H1 (cell line): ENCODE measurements around the gene ZMYM4. TPM values are rescaled to one million over a fixed set of nuclear protein-coding genes. Genes with fewer than 3 reads are reported as not detected.

ENCODE experiments used
- CTCF ChIA-PET: fragments of 300-600 bp; sonication (Branson Sonifier 250); formaldehyde crosslinking; loops from one replicate; lab custom pipeline; 2021; ENCODE audit not compliant: partially characterized antibody; lab: Charles Lee
- POLR2A ChIA-PET: fragments of 300-600 bp; sonication (Branson Sonifier 250); formaldehyde crosslinking; loops from one replicate; lab custom pipeline; 2021; ENCODE audit warnings: inconsistent platforms; ENCODE audit not compliant: partially characterized antibody; lab: Charles Lee
- DNase-seq, 2 experiments: peaks; one replicate each; pipeline versions ENCODE4 v3.0.0 to v3.0.0-alpha.2; 2010 to 2022; ENCODE audit warnings: low spot score in 2 of 2, low read depth in 1 of 2, mixed read lengths in 1 of 2
- FAIRE-seq: peaks from 2 replicates; lab custom pipeline; 2011; peaks lifted over from hg19 to GRCh38; lab: Jason Lieb, UNC
- H2AFZ ChIP-seq: 2 replicates; pipeline ENCODE4 v1.8.1; 2012; ENCODE audit warnings: low read length, inconsistent platforms
- H2AK5ac ChIP-seq: 2 replicates; pipeline ENCODE4 v1.6.1; 2013; ENCODE audit warnings: low read depth, low read length
- H2BK120ac ChIP-seq: replicated peaks from 2 replicates; pipeline ENCODE3; 2013; ENCODE audit warnings: low read depth, low read length, inconsistent platforms
- H2BK12ac ChIP-seq: 2 replicates; pipeline ENCODE4 v1.6.1; 2013; ENCODE audit warnings: low read depth, low read length
- H2BK15ac ChIP-seq: 2 replicates; pipeline ENCODE4 v1.6.1; 2013; ENCODE audit warnings: low read length
- H2BK20ac ChIP-seq: 2 replicates; pipeline ENCODE4 v1.6.1; 2013; ENCODE audit warnings: low read length
- H2BK5ac ChIP-seq: 2 replicates; pipeline ENCODE4 v1.6.1; 2013; ENCODE audit warnings: low read depth, low read length
- H3K14ac ChIP-seq: 2 replicates; pipeline ENCODE4 v1.6.1; 2013; ENCODE audit warnings: inconsistent platforms; ENCODE audit not compliant: insufficient read length
- H3K18ac ChIP-seq: 2 replicates; pipeline ENCODE4 v1.6.1; 2013; ENCODE audit warnings: low read length; ENCODE audit errors: extremely low read depth
- H3K23ac ChIP-seq: 2 replicates; pipeline ENCODE4 v1.6.1; 2013; ENCODE audit warnings: inconsistent platforms; ENCODE audit not compliant: insufficient read length
- H3K23me2 ChIP-seq: 2 replicates; pipeline ENCODE4 v1.6.1; 2013; ENCODE audit warnings: low read depth, low read length
- H3K27ac ChIP-seq: 2 replicates; pipeline ENCODE4 v1.6.1; 2011; ENCODE audit warnings: low read depth, low read length, inconsistent platforms
- H3K27me3 ChIP-seq, 4 experiments: replicated peaks in 1 of 4; 1 replicate in 1 of 4; 2 replicates in 3 of 4; pipeline versions ENCODE4 v1.6.1 to v1.8.1; 2011 to 2013; ENCODE audit warnings: low read length in 3 of 4, mild to moderate bottlenecking in 3 of 4, inconsistent platforms in 2 of 4, mixed read lengths in 2 of 4, moderate library complexity in 1 of 4; ENCODE audit not compliant: control insufficient read depth in 3 of 4, insufficient read depth in 3 of 4; ENCODE audit errors: extremely low read depth in 1 of 4
- H3K36me3 ChIP-seq, 4 experiments: 2 replicates each; pipeline versions ENCODE4 v1.6.1 to v1.8.1; 2011 to 2013; ENCODE audit warnings: mild to moderate bottlenecking in 4 of 4, low read length in 3 of 4, moderate library complexity in 2 of 4, control low read depth in 1 of 4, inconsistent platforms in 1 of 4; ENCODE audit not compliant: insufficient read depth in 4 of 4, control insufficient read depth in 2 of 4
- H3K4ac ChIP-seq: replicated peaks from 2 replicates; pipeline ENCODE3; 2013; ENCODE audit warnings: low read length, low read depth, mixed read lengths, inconsistent platforms; ENCODE audit not compliant: insufficient read length
- H3K4me1 ChIP-seq, 4 experiments: replicated peaks in 1 of 4; 1 replicate in 1 of 4; 2 replicates in 3 of 4; pipeline versions ENCODE4 v1.6.1 to v1.8.1; 2011 to 2013; ENCODE audit warnings: low read length in 3 of 4, inconsistent platforms in 2 of 4, mixed read lengths in 1 of 4; ENCODE audit not compliant: insufficient read depth in 4 of 4, control insufficient read depth in 3 of 4
- H3K4me2 ChIP-seq, 2 experiments: 2 replicates each; pipeline versions ENCODE4 v1.6.1 to v1.8.1; 2011 to 2013; ENCODE audit warnings: low read depth in 2 of 2, low read length in 2 of 2, control low read depth in 1 of 2, inconsistent platforms in 1 of 2, mild to moderate bottlenecking in 1 of 2; ENCODE audit not compliant: insufficient read depth in 1 of 2
- H3K4me3 ChIP-seq, 4 experiments: fragments of 200-600, 300-600 bp in 1 of 4; sonication (generic), shearing (Covaris generic), sonication (Bioruptor Twin) in 1 of 4; 2 replicates each; pipeline versions ENCODE4 v1.5.1 to v1.8.1; 2011 to 2016; ENCODE audit warnings: low read length in 4 of 4, low read depth in 3 of 4, control low read depth in 2 of 4, inconsistent platforms in 2 of 4, mild to moderate bottlenecking in 2 of 4, mixed read lengths in 1 of 4, moderate library complexity in 1 of 4; ENCODE audit not compliant: insufficient read depth in 2 of 4; ENCODE audit errors: extremely low read depth in 1 of 4
- H3K56ac ChIP-seq: replicated peaks from 2 replicates; pipeline ENCODE3; 2013; ENCODE audit warnings: low read depth, mild to moderate bottlenecking, mixed read lengths, low read length, inconsistent platforms; ENCODE audit not compliant: insufficient read length
- H3K79me1 ChIP-seq: 2 replicates; pipeline ENCODE4 v1.6.1; 2013; ENCODE audit warnings: low read depth, low read length, control low read depth
- H3K79me2 ChIP-seq, 2 experiments: 2 replicates each; pipeline versions ENCODE4 v1.6.1 to v1.8.1; 2012 to 2013; ENCODE audit warnings: low read length in 2 of 2, mild to moderate bottlenecking in 2 of 2, inconsistent platforms in 1 of 2; ENCODE audit not compliant: insufficient read depth in 2 of 2, control insufficient read depth in 1 of 2
- H3K9ac ChIP-seq, 4 experiments: replicated peaks in 1 of 4; 1 replicate in 1 of 4; 2 replicates in 3 of 4; pipeline versions ENCODE4 v1.6.1 to v1.8.1; 2011 to 2013; ENCODE audit warnings: low read depth in 3 of 4, low read length in 3 of 4, control low read depth in 2 of 4, mild to moderate bottlenecking in 2 of 4, moderate library complexity in 2 of 4, inconsistent platforms in 1 of 4; ENCODE audit errors: extremely low read depth in 1 of 4
- H3K9me3 ChIP-seq, 2 experiments: 2 replicates each; pipeline versions ENCODE4 v1.6.1 to v1.8.1; 2012 to 2013; ENCODE audit warnings: mild to moderate bottlenecking in 2 of 2, moderate library complexity in 2 of 2, control low read depth in 1 of 2, inconsistent platforms in 1 of 2, low read depth in 1 of 2, low read length in 1 of 2, mixed read lengths in 1 of 2; ENCODE audit not compliant: insufficient read depth in 2 of 2
- H4K20me1 ChIP-seq, 2 experiments: replicated peaks in 1 of 2; 2 replicates each; pipeline versions ENCODE3 to v1.8.1; 2011 to 2013; ENCODE audit warnings: inconsistent platforms in 2 of 2, low read length in 2 of 2, mild to moderate bottlenecking in 1 of 2; ENCODE audit not compliant: insufficient read depth in 2 of 2, control insufficient read depth in 1 of 2
- H4K5ac ChIP-seq: 2 replicates; pipeline ENCODE4 v1.6.1; 2013; ENCODE audit warnings: low read length, low read depth, mixed read lengths, inconsistent platforms; ENCODE audit not compliant: insufficient read length
- H4K8ac ChIP-seq: 2 replicates; pipeline ENCODE4 v1.8.0; 2013; ENCODE audit warnings: mild to moderate bottlenecking, moderate library complexity, low read length, inconsistent platforms; ENCODE audit not compliant: insufficient read depth; ENCODE audit errors: extremely low read depth
- H4K91ac ChIP-seq: replicated peaks from 2 replicates; pipeline ENCODE3; 2013; ENCODE audit warnings: low read length, mixed read lengths, inconsistent platforms; ENCODE audit not compliant: insufficient read length
- CHD1 ChIP-seq: IDR thresholded peaks from 2 replicates; pipeline ENCODE4 v1.6.1; 2012; ENCODE audit warnings: low read depth, low read length, improper control_type of control experiment
- CHD2 ChIP-seq: IDR thresholded peaks from 2 replicates; pipeline ENCODE4 v1.6.1; 2012; ENCODE audit warnings: low read length, improper control_type of control experiment
- EP300 ChIP-seq, 2 experiments: IDR thresholded peaks; 1 replicate in 1 of 2; 2 replicates in 1 of 2; pipeline ENCODE4 v1.6.1; 2011 to 2012; ENCODE audit warnings: low read depth in 2 of 2, low read length in 2 of 2, mild to moderate bottlenecking in 2 of 2, borderline replicate concordance in 1 of 2, inconsistent platforms in 1 of 2, moderate library complexity in 1 of 2
- NANOG ChIP-seq: IDR thresholded peaks from 2 replicates; pipeline ENCODE4 v1.6.1; 2011; ENCODE audit warnings: low read length, low read depth, mild to moderate bottlenecking, inconsistent platforms; ENCODE audit not compliant: insufficient read depth, poor library complexity, severe bottlenecking
- RAD21 ChIP-seq, 2 experiments: IDR thresholded peaks in 1 of 2; conservative IDR thresholded peaks in 1 of 2; 2 replicates each; pipeline ENCODE4 v1.6.1; 2011; ENCODE audit warnings: low read depth in 2 of 2, low read length in 2 of 2, improper control_type of control experiment in 1 of 2, inconsistent platforms in 1 of 2, mild to moderate bottlenecking in 1 of 2, moderate library complexity in 1 of 2
- polyA plus RNA-seq, 7 experiments: library from polyadenylated mRNA; depleted of rRNA in 3 of 7; stranded (reverse) in 5 of 7; unstranded in 2 of 7; fragments of >200 nt in 5 of 7; fragments of 200-250 nt in 2 of 7; gene quantifications; 1 replicate in 5 of 7; 2 replicates in 1 of 7; 4 replicates in 1 of 7; pipeline versions ENCODE4 v1.2.1 to v1.2.3, GENCODE V29; 2011 to 2013; ENCODE audit warnings: missing spikeins in 2 of 7, mixed read lengths in 2 of 7
- total RNA-seq: library from RNA; stranded (reverse); fragmentation: NEBNext Ultra II Directional; extraction: Animal tissue kit (Norgen Biotek cat#: 25700); gene quantifications from 2 replicates; pipeline ENCODE4 v1.2.1, GENCODE V29; 2021
- TF ChIP-seq, protein P1 (sequence below): IDR thresholded peaks from 2 replicates; pipeline ENCODE4 v1.6.1; 2012; ENCODE audit warnings: inconsistent platforms
- TF ChIP-seq, protein P2 (sequence below): IDR thresholded peaks from 2 replicates; pipeline ENCODE4 v1.6.1; 2011; ENCODE audit warnings: low read length, improper control_type of control experiment

The ZMYM4 gene
- total and polyA plus RNA-seq, 2 of the 8 experiments (the other 6 are each of a cell fraction or from before 2014, with no cell fraction given) = 16.7 to 81.3 TPM

DNA sequence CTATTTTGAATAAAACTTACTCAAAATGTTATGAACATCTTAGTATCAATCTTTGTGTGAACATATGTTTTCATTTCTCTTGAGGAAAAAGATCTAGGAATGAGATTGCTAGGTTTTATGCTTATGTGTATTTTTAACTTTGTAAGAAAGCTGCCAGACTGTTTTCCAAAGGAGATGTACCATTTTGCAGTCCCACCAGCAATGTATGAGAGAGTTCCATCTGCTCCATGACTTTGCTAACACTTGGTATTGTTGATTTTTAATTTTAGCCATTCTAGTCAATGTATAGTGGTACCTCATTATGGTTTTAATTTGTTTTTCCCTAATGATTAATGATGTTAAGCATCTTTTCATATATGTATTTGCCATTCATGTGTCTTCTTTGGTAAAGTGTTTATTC is 132.5 kb downstream of the ZMYM4 start:
- Histone ChIP-seq H4K5ac (no peak overlapping the region), H3K36me3 (peaks cover 0 to 78% (median 30%) of the 10 kb centered on the region in 4 experiments; a peak in 7 of 8 replicates), H3K9me3 (no peaks in the 10 kb centered on the region), H4K20me1 (no peaks in the 10 kb centered on the region), H3K79me1 (no peaks in the 10 kb centered on the region), H2BK20ac (no peak overlapping the region), H3K4me2 (no peak overlapping the region), H3K14ac (no peak overlapping the region), H2BK120ac (no peak overlapping the region), H3K27me3 (no peaks in the 10 kb centered on the region), H4K91ac (no peak overlapping the region), H3K79me2 (no peaks in the 10 kb centered on the region), H2BK5ac (no peak overlapping the region), H3K23ac (no peak overlapping the region), H3K4me1 (peaks cover 0 to 3% (median 0%) of the 10 kb centered on the region in 4 experiments; a peak in 1 of 7 replicates), H3K4ac (no peak overlapping the region), H3K18ac (no peak overlapping the region), H2BK15ac (no peak overlapping the region), H3K56ac (no peak overlapping the region), H2BK12ac (no peak overlapping the region), H3K23me2 (no peaks in the 10 kb centered on the region), H2AK5ac (no peak overlapping the region), H4K8ac (no peak overlapping the region), H3K9ac (no peak overlapping the region), H3K4me3 (no peak overlapping the region), H3K27ac (no peak overlapping the region), H2AFZ (no peak overlapping the region)
- ChIA-PET CTCF (no interaction called here), POLR2A (interaction anchor here (0.6 kb wide), 1 partner anchor 156 kb away, joined by 3 read pairs; no protein-coding TSS in a partner anchor)
- TF ChIP-seq EP300 (IDR thresholded peaks at IDR 0.05; ENCODE audit: borderline replicate concordance in 1 of 2, low read depth in 2 of 2, low read length in 2 of 2) = no peak
- no peak for TF ChIP-seq CHD1
- TF ChIP-seq RAD21 (IDR thresholded peaks at IDR 0.05 in 1 of 2, conservative IDR thresholded peaks at IDR 0.05 in 1 of 2; ENCODE audit: low read depth in 2 of 2, low read length in 2 of 2) = no peak
- no peak for TF ChIP-seq NANOG
- TF ChIP-seq, protein P1, sequence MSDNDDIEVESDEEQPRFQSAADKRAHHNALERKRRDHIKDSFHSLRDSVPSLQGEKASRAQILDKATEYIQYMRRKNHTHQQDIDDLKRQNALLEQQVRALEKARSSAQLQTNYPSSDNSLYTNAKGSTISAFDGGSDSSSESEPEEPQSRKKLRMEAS = no peak
- no peak for TF ChIP-seq CHD2
- TF ChIP-seq, protein P2, sequence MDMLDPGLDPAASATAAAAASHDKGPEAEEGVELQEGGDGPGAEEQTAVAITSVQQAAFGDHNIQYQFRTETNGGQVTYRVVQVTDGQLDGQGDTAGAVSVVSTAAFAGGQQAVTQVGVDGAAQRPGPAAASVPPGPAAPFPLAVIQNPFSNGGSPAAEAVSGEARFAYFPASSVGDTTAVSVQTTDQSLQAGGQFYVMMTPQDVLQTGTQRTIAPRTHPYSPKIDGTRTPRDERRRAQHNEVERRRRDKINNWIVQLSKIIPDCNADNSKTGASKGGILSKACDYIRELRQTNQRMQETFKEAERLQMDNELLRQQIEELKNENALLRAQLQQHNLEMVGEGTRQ = no peak
- FAIRE-seq (no peak), DNase-seq (no peak)
